Mucosa of descending colon (tissue), 3 donors: ENCODE data around the gene BTBD9. TPM values are rescaled to one million over a fixed set of nuclear protein-coding genes. Genes with fewer than 3 reads are reported as not detected.

Experiments
- ATAC-seq: fragments of 200-7000 bp; cut with Tn5 transposase; one replicate; pipeline ENCODE4 v1.9.1; 2020; ENCODE audit warnings: mild to moderate bottlenecking, moderate library complexity
- DNase-seq, 3 donors: peaks; one replicate each; pipeline ENCODE4 v3.0.0-alpha.2; 2020
- H3K36me3 ChIP-seq: fragments of 200-600 bp; one replicate; pipeline ENCODE4 v1.8.0; 2021; ENCODE audit warnings: low read depth, mild to moderate bottlenecking
- H3K4me1 ChIP-seq: fragments of 200-600 bp; one replicate; pipeline ENCODE4 v1.8.0; 2021; ENCODE audit warnings: low read depth, mild to moderate bottlenecking
- H3K4me3 ChIP-seq: fragments of 200-600 bp; one replicate; pipeline ENCODE4 v1.8.0; 2021; ENCODE audit warnings: mild to moderate bottlenecking
- H3K9me3 ChIP-seq: fragments of 200-600 bp; one replicate; pipeline ENCODE4 v1.8.0; 2021; ENCODE audit warnings: mild to moderate bottlenecking
- CTCF ChIP-seq: fragments of 200-600 bp; IDR thresholded peaks from one replicate; pipeline ENCODE4 v1.8.0; 2022; ENCODE audit warnings: antibody characterized with exemption, mild to moderate bottlenecking
- intact Hi-C, 2 donors: fragments of 100-400 bp; cut with DNase I in 1 of 2; cut with micrococcal nuclease in 1 of 2; formaldehyde crosslinking; loops; one replicate each; pipeline versions ENCODE4 v1.11.0 to v1.11.1; 2022; cut with DNase I, micrococcal nuclease
- total RNA-seq, 3 donors: library from RNA; stranded (reverse); fragmentation: NEBNext Ultra II Directional in 2 of 3; extraction: Animal tissue kit (Norgen Biotek cat#: 25700) in 2 of 3; gene quantifications; one replicate each; pipeline versions ENCODE4 v1.2.1 to v1.2.4, GENCODE V29; 2021 to 2023
- donor health status: DM: no; HTN: no; CAD: no; lungs with moderate emphysema.
- donor health status: DM: no; HTN: no; CAD: no.
- donor health status: DM: no; HTN: yes; CAD: no.

The BTBD9 gene
- total RNA-seq, 3 donors from 2014 or later: 22.4 to 38.8 (median 23.9) TPM

DNA sequence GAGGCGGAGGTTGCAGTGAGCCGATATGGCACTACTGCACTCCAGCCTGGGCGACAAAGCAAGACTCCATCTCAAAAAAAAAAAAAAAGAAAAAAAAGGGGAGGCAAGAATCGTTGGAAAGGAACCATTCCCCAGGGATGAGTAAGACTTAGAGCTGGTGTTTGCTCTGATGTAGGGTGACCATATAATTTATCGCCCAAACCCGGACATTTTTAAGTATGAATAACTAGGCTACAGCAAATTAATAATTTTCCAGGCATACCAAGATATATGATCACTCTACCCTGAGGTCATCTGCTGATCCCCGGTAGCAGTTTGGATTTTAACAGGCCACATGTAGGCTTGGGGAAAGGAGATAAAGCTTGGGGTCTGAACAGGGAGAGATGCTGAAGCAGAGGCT, 260.9 kb downstream of the BTBD9 start:
- H3K4me3 ChIP-seq: no peak overlapping the region
- H3K4me1 ChIP-seq: no peaks in the 10 kb centered on the region
- intact Hi-C loops: no loop called here
- no peak for TF ChIP-seq CTCF
- no peak for ATAC-seq
- H3K36me3 ChIP-seq: no peaks in the 10 kb centered on the region
- no peaks in the 10 kb centered on the region for H3K9me3 ChIP-seq
- no peak for DNase-seq

- no peaks in the 10 kb centered on the region for H3K36me3 ChIP-seq
- H3K4me3 ChIP-seq: no peak overlapping the region
- DNase-seq (no peak), ATAC-seq (no peak)
- intact Hi-C loops: no loop called here
- no peaks in the 10 kb centered on the region for H3K9me3 ChIP-seq
- no peaks in the 10 kb centered on the region for H3K4me1 ChIP-seq
- no peak for TF ChIP-seq CTCF
Observed at GRCh38 chr6:38375937-38376336, 263.8 kb downstream of the BTBD9 start.

- intact Hi-C loops: no loop called here
- DNase-seq: no peak
Observed at GRCh38 chr6:38375341-38375740, 264.4 kb downstream of the BTBD9 start.

GRCh38 chr6:38371881-38372280, 267.8 kb downstream of the BTBD9 start:
- intact Hi-C loops: no loop called here
- no peak for TF ChIP-seq CTCF
- Histone ChIP-seq H3K9me3 (no peaks in the 10 kb centered on the region), H3K4me1 (no peaks in the 10 kb centered on the region), H3K36me3 (no peaks in the 10 kb centered on the region), H3K4me3 (no peak overlapping the region)
- DNase-seq (no peak), ATAC-seq (no peak)

More at GRCh38 chr6:38375341-38375740, 264.4 kb downstream of the BTBD9 start:
- no peaks in the 10 kb centered on the region for H3K4me1 ChIP-seq
- H3K36me3 ChIP-seq: no peaks in the 10 kb centered on the region
- no peak overlapping the region for H3K4me3 ChIP-seq
- TF ChIP-seq CTCF: no peak
- no peak for ATAC-seq
- H3K9me3 ChIP-seq: no peaks in the 10 kb centered on the region

DNA sequence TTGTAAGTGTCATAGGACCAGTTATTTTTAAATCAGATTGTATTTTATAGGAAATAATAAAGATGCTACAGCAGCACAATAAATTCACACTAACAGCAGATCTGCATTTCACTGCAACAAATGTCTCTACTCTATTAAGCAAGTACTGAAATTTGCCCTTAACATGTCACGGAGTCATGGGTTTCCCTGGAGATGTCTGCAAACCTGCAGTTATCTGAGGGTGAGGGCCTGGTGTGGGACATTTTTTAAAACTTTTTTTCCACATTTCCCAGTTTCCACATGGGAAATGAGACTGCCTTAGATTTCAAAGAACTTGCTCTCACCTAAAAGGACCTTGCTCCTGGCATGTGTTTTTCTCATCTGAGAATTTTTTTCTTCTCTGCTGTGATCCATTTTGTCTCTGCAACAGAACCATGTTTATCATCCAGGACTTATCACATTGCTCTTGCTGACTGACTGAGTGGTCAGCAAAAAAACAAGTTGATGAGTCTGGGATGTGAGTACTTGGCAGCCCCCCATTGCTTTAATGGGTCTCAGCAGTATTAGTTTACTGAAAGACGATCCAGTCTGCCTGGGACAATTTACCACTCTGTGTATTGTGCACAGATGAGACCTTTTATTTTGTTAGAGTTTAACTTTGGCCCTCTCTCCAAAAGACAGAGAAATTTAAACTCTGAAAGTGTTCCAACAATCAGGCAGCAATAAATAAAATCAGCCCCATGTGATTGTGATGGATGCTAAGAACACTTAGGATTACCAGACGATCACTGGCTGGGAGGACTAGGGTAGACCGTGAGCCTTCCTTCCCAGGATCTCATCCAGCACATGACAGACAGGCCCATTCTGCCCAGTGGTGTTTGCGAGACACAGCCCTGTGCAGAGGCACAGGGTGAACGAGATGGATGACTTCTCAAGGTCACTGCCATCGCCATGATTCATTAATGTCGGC, 268.8 kb downstream of the BTBD9 start:
- no peaks in the 10 kb centered on the region for H3K36me3 ChIP-seq
- H3K4me3 ChIP-seq: no peak overlapping the region
- no peaks in the 10 kb centered on the region for H3K4me1 ChIP-seq
- TF ChIP-seq CTCF: no peak
- no peaks in the 10 kb centered on the region for H3K9me3 ChIP-seq
- intact Hi-C loops: no loop called here
- DNase-seq (peak in 1 of 3 donors; percentile 17), ATAC-seq (no peak)
